K562 (cell line): Measurements from ENCODE around the gene FSTL4.

Experiments used
- EZH2 ChIP-seq: IDR thresholded peaks from 2 replicates; pipeline ENCODE4 v1.6.1; 2012; ENCODE audit warnings: low read depth, mild to moderate bottlenecking, inconsistent platforms, low read length, borderline replicate concordance
- POLR2A ChIP-seq: fragments of 450-650 bp; conservative IDR thresholded peaks from 2 replicates; pipeline ENCODE4 v1.6.1; 2016
- RAD21 ChIP-seq, 2 experiments: fragments of 250-450 bp in 1 of 2; fragments of 450-650 bp in 1 of 2; sonication (Bioruptor Pico) in 1 of 2; formaldehyde crosslinking in 1 of 2; IDR thresholded peaks in 1 of 2; conservative IDR thresholded peaks in 1 of 2; 2 replicates each; pipeline versions ENCODE4 v1.4.0 to v1.8.0; 2020 to 2022; ENCODE audit warnings: mild to moderate bottlenecking in 2 of 2, moderate library complexity in 1 of 2
- TF ChIP-seq, protein P1 (sequence below): sonication (generic); formaldehyde crosslinking; IDR thresholded peaks from 2 replicates; pipeline ENCODE4 v1.8.0; 2023; ENCODE audit warnings: mild to moderate bottlenecking, missing genetic modification reagents
- TF ChIP-seq, protein P2 (sequence below), 2 experiments: fragments of 450-650 bp in 1 of 2; sonication (generic) in 1 of 2; formaldehyde crosslinking in 1 of 2; IDR thresholded peaks in 1 of 2; conservative IDR thresholded peaks in 1 of 2; 2 replicates each; pipeline versions ENCODE4 v1.6.1 to v1.8.1; 2016 to 2023; ENCODE audit warnings: mild to moderate bottlenecking in 2 of 2, moderate library complexity in 2 of 2, inconsistent platforms in 1 of 2, missing genetic modification reagents in 1 of 2

DNA sequence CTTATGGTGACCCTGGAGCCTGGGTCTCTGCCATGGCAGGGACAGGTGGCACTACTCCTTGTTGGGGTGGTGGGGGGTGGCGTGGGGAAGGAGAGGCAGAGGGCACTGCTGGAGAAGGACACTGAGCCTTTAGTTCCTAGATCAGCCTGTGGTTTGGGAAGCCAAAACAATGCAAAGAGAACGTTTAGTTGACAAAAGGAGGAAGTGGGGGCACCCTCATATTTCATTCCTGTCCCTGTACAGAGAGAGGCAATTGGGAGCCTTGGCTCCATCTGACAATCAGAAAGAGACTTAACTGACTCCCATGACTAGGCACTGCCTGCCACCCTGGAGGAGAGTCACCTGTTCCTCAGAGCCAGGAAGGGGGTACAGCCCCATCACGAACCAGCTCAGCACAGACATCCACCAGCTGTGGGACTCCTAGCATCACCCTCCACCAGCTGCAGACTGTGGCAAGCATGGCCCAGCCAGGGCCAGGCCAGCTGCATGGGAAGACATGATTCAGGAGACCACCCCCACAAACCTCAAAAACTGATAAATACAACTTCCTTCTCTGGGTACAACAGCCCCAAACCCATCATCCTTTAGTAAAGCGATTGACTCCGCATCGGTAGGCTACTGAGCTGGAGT is 303.1 kb downstream of the FSTL4 start:
- no peak for TF ChIP-seq RAD21 (CRISPR knock-in tag; conservative IDR thresholded peaks at IDR 0.05 in 1 of 2, IDR thresholded peaks at IDR 0.05 in 1 of 2)
- no peak for TF ChIP-seq POLR2A
- TF ChIP-seq, protein P1, sequence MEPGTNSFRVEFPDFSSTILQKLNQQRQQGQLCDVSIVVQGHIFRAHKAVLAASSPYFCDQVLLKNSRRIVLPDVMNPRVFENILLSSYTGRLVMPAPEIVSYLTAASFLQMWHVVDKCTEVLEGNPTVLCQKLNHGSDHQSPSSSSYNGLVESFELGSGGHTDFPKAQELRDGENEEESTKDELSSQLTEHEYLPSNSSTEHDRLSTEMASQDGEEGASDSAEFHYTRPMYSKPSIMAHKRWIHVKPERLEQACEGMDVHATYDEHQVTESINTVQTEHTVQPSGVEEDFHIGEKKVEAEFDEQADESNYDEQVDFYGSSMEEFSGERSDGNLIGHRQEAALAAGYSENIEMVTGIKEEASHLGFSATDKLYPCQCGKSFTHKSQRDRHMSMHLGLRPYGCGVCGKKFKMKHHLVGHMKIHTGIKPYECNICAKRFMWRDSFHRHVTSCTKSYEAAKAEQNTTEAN (CRISPR knock-in tag): no peak
- no peak for TF ChIP-seq EZH2
- TF ChIP-seq, protein P2, sequence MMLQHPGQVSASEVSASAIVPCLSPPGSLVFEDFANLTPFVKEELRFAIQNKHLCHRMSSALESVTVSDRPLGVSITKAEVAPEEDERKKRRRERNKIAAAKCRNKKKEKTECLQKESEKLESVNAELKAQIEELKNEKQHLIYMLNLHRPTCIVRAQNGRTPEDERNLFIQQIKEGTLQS (IDR thresholded peaks at IDR 0.05): no peak
- TF ChIP-seq, protein P2 (CRISPR knock-in tag; conservative IDR thresholded peaks at IDR 0.05): no peak
